CD4-positive, alpha-beta T cell treated with Interleukin-17A for 1 hour (primary cell): Measurements from ENCODE around the gene SCIN.

Experiments used
- DNase-seq: peaks from one replicate; pipeline ENCODE4 v3.0.0-alpha.2; 2020

The SCIN gene

DNA sequence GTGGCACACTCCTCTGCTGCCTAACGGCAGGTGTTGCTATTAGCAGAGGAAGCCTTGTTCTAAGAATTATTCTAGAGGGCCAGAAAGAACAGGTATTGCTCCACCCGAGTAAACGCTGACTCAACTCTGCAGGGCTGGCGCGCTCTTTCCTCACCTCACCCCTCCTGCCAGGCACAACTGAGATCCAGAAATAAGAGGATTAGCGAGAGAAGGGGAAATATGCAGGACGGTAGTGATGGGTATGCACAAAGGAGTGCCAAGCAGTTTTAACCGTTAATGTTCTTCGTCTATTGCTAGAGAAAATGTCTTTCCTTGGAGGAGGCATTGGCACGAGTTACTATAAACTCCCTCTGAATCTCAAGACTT is 369 bp upstream of the SCIN start:
- DNase-seq = no peak

DNA sequence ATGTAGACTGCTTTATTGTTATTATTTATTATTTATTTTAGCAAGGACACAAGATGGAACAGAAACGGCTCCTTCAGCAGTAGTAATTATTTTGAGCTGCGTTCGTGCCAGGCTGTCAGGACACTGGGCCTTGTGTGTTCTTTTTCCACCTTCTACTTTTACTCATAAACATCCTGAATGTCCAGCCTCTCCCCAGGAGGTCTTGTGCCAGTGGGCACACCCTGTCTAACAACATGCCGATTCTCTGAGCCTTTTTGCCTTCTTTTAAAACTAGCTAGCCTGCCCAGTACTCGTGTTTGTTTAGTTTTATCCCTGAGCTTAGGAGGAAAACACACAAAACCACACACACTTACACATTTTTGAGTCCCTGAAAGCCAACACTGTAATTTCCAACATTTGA is 1.2 kb downstream of the SCIN start:
- DNase-seq = no peak

- DNase-seq = no peak
Measured at GRCh38 chr7:12572941-12573575, 2.5 kb downstream of the SCIN start.

GRCh38 chr7:12573885-12574284 is 3.4 kb downstream of the SCIN start:
- no peak for DNase-seq

- DNase-seq = no peak
Measured at GRCh38 chr7:12578930-12579640, 8.6 kb downstream of the SCIN start.

GRCh38 chr7:12581897-12582296 is 11.4 kb downstream of the SCIN start:
- DNase-seq = no peak

GRCh38 chr7:12582362-12582761 is 11.8 kb downstream of the SCIN start:
- DNase-seq = no peak

DNA sequence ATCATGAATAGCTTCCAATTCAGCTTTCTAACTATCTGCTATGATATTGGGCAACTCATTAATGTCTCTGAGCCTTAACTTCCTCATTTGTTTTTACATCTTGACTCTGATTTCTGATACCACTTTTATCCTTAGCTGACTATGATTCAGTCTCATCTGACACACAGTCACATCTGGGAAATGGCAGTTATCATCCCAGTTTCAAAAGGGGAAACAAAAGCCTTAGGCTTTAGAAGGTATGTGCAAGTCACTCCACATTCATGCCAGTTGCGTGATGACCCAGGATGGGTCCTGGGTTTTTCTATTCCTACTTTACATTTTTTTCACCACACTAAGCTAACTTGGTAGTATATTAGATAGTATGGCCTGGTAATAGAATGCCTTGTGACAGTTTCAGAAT is 12.7 kb downstream of the SCIN start:
- no peak for DNase-seq

GRCh38 chr7:12583922-12584321 is 13.4 kb downstream of the SCIN start:
- DNase-seq = no peak

DNA sequence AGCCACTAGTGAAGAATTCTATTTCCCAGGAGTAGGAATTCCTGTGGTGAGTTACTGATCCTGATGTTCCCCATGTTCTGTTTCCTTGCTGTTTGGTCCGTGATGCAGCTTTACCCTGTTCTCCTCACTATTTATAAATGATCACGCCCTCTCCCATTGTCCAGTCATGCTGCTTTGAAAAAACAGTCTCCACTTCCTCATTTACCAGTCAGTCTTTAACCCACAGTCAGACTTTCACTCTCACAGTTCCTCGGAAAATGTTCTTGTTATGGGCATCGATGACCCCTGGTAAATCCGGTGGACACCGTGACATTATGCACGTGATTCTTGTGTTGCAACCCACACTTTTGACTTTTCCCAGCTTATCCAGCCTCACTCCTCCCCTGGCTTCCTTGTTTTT is 14.4 kb downstream of the SCIN start:
- no peak for DNase-seq

DNA sequence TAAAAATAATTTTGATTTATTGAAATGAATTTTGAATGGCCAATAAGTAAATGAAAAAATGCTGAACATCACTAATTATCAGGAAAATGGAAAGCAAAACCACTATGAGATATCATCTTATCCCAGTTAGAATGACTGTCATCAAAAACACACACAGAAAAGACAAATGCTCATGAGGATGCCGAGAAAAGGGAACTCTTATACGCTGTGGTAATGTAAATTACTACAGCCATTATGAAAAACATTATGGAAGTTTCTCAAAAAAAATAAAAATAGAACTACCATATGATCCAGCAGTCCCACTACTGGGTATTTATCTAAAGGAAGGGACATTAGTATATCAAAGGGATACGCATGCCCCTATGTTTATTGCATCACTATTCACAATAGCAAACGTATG is 15.8 kb downstream of the SCIN start:
- no peak for DNase-seq

GRCh38 chr7:12588259-12588904 is 17.9 kb downstream of the SCIN start:
- DNase-seq = no peak

- no peak for DNase-seq
Measured at GRCh38 chr7:12590559-12590958, 20.0 kb downstream of the SCIN start.

- no peak for DNase-seq
Measured at GRCh38 chr7:12594122-12594897, 23.8 kb downstream of the SCIN start.

- DNase-seq = no peak
Measured at GRCh38 chr7:12595148-12595547, 24.6 kb downstream of the SCIN start.

DNA sequence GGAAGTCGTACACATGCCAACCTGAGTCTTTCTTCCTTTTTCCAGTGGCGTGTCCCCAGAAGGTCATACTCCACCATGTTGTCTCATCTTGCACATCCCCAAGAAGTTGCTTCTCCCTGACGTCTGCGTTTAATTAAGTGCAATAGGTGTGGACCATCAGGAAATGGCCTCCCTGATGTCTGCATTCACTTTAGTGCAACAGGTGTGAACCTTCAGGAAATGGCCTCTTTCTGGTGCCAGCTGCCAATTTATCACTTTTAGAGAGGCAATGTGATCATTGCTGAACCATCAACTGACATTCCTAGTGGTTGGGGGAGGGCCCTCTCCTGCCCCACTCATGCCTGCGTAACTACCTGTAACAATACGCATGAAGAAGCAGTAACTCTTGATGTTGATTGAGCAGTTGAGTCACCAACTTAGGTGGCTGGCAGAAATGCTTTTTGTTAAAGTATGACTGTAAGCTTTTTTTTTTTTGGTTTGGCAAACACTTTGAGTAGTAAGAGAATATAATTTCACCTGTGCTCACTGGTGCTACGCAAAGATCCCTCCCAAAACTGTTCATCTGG is 25.8 kb downstream of the SCIN start:
- DNase-seq = no peak

DNA sequence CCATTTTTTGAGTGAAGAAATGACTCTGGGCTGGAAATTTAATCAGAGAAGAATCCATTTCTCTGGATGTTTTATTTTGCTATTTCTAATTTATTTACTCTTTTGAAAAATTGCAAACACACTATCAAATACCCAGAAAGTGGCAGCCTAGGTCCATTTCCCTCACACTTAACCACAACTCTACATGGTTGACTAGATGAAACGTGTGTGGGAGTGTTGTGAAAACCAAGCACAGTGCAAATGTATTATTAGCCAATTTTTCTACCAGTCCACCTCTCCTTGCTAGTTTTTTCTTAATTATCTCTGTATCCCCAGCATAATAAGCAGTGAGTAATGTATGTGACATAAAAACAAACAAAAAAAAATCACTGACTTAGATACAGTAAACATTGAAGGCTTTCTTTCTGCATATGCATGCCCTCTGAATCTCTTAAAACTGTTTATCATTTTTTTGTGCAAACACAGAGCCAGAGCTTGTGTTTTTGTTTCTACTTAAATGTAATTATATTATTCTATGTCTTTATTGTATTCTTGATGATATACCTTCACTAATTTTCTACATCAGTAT is 30.9 kb downstream of the SCIN start:
- DNase-seq = no peak

- DNase-seq = no peak
Measured at GRCh38 chr7:12607134-12607533, 36.6 kb downstream of the SCIN start.

- DNase-seq = no peak
Measured at GRCh38 chr7:12609561-12609960, 39.0 kb downstream of the SCIN start.

DNA sequence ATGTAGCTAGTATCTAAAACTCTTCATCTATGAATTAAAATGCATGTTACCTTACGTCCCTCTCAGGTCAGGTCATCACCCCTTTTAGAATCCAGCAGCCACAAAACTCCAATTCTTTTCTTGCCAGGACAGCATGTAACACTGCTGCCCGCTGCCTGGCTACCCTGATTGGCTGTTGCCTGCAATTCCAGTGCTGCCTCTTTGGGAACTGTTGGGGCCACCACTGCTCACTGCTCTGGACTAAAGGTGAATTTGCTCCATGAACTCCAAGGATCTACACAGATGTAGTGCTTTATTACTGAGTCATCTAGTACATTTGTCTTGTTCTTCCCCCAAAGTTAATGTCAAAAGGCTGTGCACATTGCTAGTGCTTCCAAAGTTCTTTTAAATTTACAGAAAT is 40.4 kb downstream of the SCIN start:
- DNase-seq = no peak

GRCh38 chr7:12612622-12613021 is 42.1 kb downstream of the SCIN start:
- no peak for DNase-seq

- DNase-seq = no peak
Measured at GRCh38 chr7:12619461-12620069, 49.0 kb downstream of the SCIN start.

DNA sequence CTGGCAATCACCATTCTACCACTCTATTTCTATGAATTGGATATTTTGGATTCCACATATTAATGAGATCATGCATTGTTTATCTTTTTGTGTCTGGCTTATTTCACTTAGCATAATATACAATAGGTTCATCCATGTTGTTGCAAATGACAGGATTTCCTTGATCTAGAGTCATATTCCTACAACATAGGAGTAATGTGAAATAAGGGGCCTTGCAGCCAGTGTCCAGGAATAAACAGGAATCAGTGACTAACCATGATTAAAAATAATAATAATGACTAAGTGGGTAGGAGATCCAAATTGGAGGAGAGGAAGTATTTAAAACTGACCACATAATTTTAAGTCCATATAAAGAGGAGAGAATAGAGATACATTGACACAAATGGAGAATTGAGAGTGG is 49.9 kb downstream of the SCIN start:
- no peak for DNase-seq
